Activated naive CD4-positive, alpha-beta T cell treated with anti-CD3 and anti-CD28 coated beads, Interleukin-2, amount 10 ng/mL, durations not matched to agents 7 days and 5 days (primary cell): Measurements from ENCODE around the gene ZNF410.
"Not testable (repeated sequence)": the region's sequence is repeated elsewhere in the genome, so short reads cannot be mapped to it uniquely, and the experiment has no call there.

Source experiments
- CTCF ChIA-PET: fragments of 350-600 bp; sonication (Branson Sonifier 250); formaldehyde crosslinking; loops from one replicate; lab custom pipeline; 2021; ENCODE audit warnings: antibody characterized with exemption; lab: Charles Lee
- DNase-seq: peaks from one replicate; pipeline ENCODE4 v3.0.0-alpha.2; 2020
- H3K27ac Mint-ChIP-seq: one replicate; pipeline ENCODE4 v1.8.0; 2021; ENCODE audit warnings: mild to moderate bottlenecking, moderate library complexity, mixed read lengths
- H3K27me3 Mint-ChIP-seq: one replicate; pipeline ENCODE4 v1.8.0; 2021; ENCODE audit warnings: mild to moderate bottlenecking, mixed read lengths
- H3K36me3 Mint-ChIP-seq: one replicate; pipeline ENCODE4 v1.8.0; 2021; ENCODE audit warnings: mixed read lengths
- H3K4me1 Mint-ChIP-seq: one replicate; pipeline ENCODE4 v1.8.0; 2021; ENCODE audit warnings: mixed read lengths
- H3K4me3 Mint-ChIP-seq: one replicate; pipeline ENCODE4 v1.8.0; 2021; ENCODE audit warnings: mild to moderate bottlenecking, moderate library complexity, mixed read lengths
- H3K9me3 Mint-ChIP-seq: one replicate; pipeline ENCODE4 v1.8.0; 2021; ENCODE audit warnings: mixed read lengths

Gene ZNF410, protein sequence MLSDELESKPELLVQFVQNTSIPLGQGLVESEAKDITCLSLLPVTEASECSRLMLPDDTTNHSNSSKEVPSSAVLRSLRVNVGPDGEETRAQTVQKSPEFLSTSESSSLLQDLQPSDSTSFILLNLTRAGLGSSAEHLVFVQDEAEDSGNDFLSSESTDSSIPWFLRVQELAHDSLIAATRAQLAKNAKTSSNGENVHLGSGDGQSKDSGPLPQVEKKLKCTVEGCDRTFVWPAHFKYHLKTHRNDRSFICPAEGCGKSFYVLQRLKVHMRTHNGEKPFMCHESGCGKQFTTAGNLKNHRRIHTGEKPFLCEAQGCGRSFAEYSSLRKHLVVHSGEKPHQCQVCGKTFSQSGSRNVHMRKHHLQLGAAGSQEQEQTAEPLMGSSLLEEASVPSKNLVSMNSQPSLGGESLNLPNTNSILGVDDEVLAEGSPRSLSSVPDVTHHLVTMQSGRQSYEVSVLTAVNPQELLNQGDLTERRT

GRCh38 chr14:73886449-73887317 lies at the start of gene ZNF410:
Gene ZNF410, plus strand, starts transcription at chr14:73886859. Its CDS starts 5,317 bp downstream, at chr14:73892176.
- CTCF ChIA-PET: no interaction called here
- DNase-seq: peak; percentile 90
- peaks cover 10% of the 10 kb centered on the region for H3K36me3 Mint-ChIP-seq
- H3K4me3 Mint-ChIP-seq: peak within 1 kb of the TSS; percentile 98
- H3K27me3 Mint-ChIP-seq: no peaks in the 10 kb centered on the region
- H3K4me1 Mint-ChIP-seq: peaks cover 50% of the 10 kb centered on the region
- peak within 1 kb of the TSS; percentile 97 for H3K27ac Mint-ChIP-seq
- no peaks in the 10 kb centered on the region for H3K9me3 Mint-ChIP-seq

GRCh38 chr14:73838293-73839034 lies 48.2 kb upstream of the ZNF410 start:
- H3K4me1 Mint-ChIP-seq, H3K9me3 Mint-ChIP-seq, H3K27me3 Mint-ChIP-seq, H3K27ac Mint-ChIP-seq, H3K36me3 Mint-ChIP-seq, DNase-seq, H3K4me3 Mint-ChIP-seq: not testable (repeated sequence)
- CTCF ChIA-PET: interaction anchor here (1.1 kb wide), 1 partner anchor 110 kb away, joined by 4 read pairs; no protein-coding TSS in a partner anchor

GRCh38 chr14:73842201-73842600 lies 44.5 kb upstream of the ZNF410 start:
- Mint-ChIP-seq H3K4me3 (no peak overlapping the region), H3K27ac (no peak overlapping the region), H3K36me3 (no peaks in the 10 kb centered on the region), H3K9me3 (no peaks in the 10 kb centered on the region), H3K4me1 (no peaks in the 10 kb centered on the region), H3K27me3 (peaks cover 18% of the 10 kb centered on the region)
- no peak for DNase-seq
- CTCF ChIA-PET: no interaction called here

DNA sequence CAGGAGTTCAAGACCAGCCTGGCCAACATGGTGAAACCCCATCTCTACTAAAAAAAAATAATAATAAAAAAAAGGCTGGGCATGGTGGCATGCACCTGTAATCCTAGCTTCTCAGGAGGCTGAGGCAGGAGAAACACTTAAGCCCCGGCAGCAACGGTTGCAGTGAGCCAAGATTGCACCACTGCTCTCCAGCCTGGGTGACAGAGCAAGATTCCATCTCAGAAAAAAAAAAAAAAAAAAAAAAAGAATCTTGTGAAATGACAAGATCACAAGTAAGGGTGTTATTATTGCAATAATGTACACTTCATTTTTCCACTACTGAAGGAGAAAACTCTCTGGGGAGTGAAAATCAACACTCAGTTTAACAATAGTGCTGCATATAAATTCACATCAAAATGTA lies 43.8 kb upstream of the ZNF410 start:
- CTCF ChIA-PET: no interaction called here
- H3K4me3 Mint-ChIP-seq: no peak overlapping the region
- H3K27ac Mint-ChIP-seq: no peak overlapping the region
- H3K36me3 Mint-ChIP-seq: no peaks in the 10 kb centered on the region
- no peak for DNase-seq
- no peaks in the 10 kb centered on the region for H3K4me1 Mint-ChIP-seq
- H3K27me3 Mint-ChIP-seq: peaks cover 20% of the 10 kb centered on the region
- no peaks in the 10 kb centered on the region for H3K9me3 Mint-ChIP-seq

GRCh38 chr14:73843296-73843695 lies 43.4 kb upstream of the ZNF410 start:
- CTCF ChIA-PET: interaction anchor here (1.4 kb wide), 1 partner anchor 115 kb away, joined by 3 read pairs; no protein-coding TSS in a partner anchor
- Mint-ChIP-seq H3K4me1 (no peaks in the 10 kb centered on the region), H3K4me3 (no peak overlapping the region), H3K36me3 (no peaks in the 10 kb centered on the region), H3K9me3 (no peaks in the 10 kb centered on the region), H3K27ac (no peak overlapping the region), H3K27me3 (peaks cover 20% of the 10 kb centered on the region)
- no peak for DNase-seq

DNA sequence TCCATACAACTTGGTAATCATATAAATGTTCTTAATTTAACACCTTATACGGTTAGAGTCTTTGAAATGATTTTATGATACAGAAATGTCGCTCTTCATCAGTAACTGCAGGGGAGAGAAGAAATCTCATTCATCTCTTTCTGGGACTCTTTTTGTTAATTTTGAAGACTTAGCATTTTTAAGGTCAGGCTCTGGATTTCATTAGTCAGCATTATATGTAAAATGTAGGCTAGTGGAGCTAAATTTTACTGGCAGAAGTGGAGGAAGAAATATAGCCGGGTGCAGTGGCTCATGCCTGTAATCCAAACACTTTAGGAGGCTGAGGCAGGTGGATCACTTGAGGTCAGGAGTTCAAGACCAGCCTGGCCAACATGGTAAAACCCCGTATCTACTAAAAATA lies 39.7 kb upstream of the ZNF410 start:
- no peak overlapping the region for H3K27ac Mint-ChIP-seq
- no peaks in the 10 kb centered on the region for H3K36me3 Mint-ChIP-seq
- peaks cover 31% of the 10 kb centered on the region for H3K27me3 Mint-ChIP-seq
- no peaks in the 10 kb centered on the region for H3K9me3 Mint-ChIP-seq
- CTCF ChIA-PET: no interaction called here
- H3K4me1 Mint-ChIP-seq: peaks cover 10% of the 10 kb centered on the region
- no peak overlapping the region for H3K4me3 Mint-ChIP-seq
- DNase-seq: no peak

DNA sequence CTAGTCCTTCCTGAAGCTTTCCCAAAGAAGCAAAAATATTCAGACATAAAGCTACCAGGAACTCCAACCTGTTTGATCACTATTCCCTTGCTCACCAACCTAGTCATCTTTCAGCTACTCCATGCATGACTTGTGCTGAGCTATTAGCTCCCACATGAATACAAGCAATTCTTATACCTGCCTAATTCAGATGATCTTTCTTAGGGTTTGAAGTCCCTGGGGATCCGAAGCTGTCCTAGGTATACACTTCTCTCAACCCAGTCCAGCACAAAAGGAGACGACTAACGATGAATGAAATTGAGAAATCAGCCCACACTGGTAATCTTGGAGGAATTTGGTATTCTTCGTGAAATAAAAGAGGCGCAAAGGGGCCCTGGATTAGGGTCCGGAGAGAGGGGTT lies 35.7 kb upstream of the ZNF410 start:
- peaks cover 24% of the 10 kb centered on the region for H3K4me1 Mint-ChIP-seq

DNA sequence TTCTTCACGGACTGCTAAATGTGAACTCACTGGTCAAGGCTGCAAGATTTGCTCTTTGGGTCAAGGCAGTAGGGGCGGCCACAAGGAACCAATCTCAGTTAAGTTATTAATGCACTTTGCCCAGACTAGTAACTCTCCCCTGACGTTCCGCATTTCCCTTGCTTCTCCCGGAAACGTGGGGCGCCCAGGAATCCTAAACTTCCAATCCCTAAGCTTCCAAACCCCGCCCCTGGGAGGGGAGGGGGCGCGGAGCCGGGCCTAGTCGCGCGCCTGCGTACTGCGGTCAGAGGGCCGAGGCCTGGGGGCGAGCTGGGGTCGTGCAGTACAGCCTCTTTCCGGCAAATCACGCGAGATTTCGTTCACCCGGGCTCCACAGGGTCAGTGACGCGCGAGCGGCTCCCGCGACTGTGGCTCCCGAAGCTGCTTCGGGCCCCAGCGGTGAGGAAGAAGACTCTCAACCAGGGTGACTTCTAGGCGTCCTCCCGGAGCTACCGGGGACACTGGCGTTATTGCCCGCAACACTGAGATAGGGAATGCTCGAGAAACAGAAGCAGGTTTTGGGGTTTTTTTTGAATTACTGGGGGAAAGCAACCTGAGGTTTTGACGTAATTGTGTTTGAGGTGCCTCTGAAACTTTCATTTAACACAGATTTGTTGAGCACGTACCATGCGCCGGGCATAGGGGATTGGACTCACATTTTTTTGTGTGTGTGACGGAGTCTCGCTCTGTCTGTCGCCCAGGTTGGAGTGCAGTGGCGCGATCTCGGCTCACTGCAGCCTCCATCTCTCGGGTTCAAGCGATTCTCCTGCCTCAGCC lies 34.9 kb upstream of the ZNF410 start, which contains the start of gene PTGR2:
PTGR2 (plus strand) TSS at position 265 of the 816 bp plus-strand sequence. CDS start 7,032 bp downstream, outside the sequence.
- DNase-seq: peak; percentile 94
- H3K36me3 Mint-ChIP-seq: peaks cover 3% of the 10 kb centered on the region
- H3K27ac Mint-ChIP-seq: peak within 1 kb of the TSS; percentile 92
- CTCF ChIA-PET: interaction anchor here (0.7 to 2.0 kb wide), 7 partner anchors 15 to 123 kb away, joined by 3 to 11 read pairs (median 4); no protein-coding TSS in a partner anchor
- no peaks in the 10 kb centered on the region for H3K9me3 Mint-ChIP-seq
- H3K4me1 Mint-ChIP-seq: peaks cover 24% of the 10 kb centered on the region
- H3K27me3 Mint-ChIP-seq: peaks cover 18% of the 10 kb centered on the region
- peak within 1 kb of the TSS; percentile 83 for H3K4me3 Mint-ChIP-seq

More for the DNA sequence above, 35.7 kb upstream of the ZNF410 start:
- H3K9me3 Mint-ChIP-seq: no peaks in the 10 kb centered on the region
- CTCF ChIA-PET: interaction anchor here (0.8 to 1.9 kb wide), 5 partner anchors 16 to 96 kb away, joined by 3 to 5 read pairs (median 3); no protein-coding TSS in a partner anchor
- DNase-seq: no peak
- peak overlapping the region; percentile 35 for H3K27ac Mint-ChIP-seq
- H3K27me3 Mint-ChIP-seq: peaks cover 24% of the 10 kb centered on the region
- H3K36me3 Mint-ChIP-seq: peaks cover 3% of the 10 kb centered on the region
- H3K4me3 Mint-ChIP-seq: peak overlapping the region; percentile 83

GRCh38 chr14:73859145-73859544 lies 27.5 kb upstream of the ZNF410 start:
- Mint-ChIP-seq H3K4me1 (no peaks in the 10 kb centered on the region), H3K9me3 (no peaks in the 10 kb centered on the region), H3K27ac (no peak overlapping the region), H3K36me3 (no peaks in the 10 kb centered on the region), H3K4me3 (no peak overlapping the region), H3K27me3 (no peaks in the 10 kb centered on the region)
- CTCF ChIA-PET: no interaction called here
- DNase-seq: no peak

GRCh38 chr14:73861073-73861472 lies 25.6 kb upstream of the ZNF410 start:
- no peaks in the 10 kb centered on the region for H3K9me3 Mint-ChIP-seq
- H3K4me1 Mint-ChIP-seq: no peaks in the 10 kb centered on the region
- CTCF ChIA-PET: no interaction called here
- H3K27me3 Mint-ChIP-seq: no peaks in the 10 kb centered on the region
- no peak overlapping the region for H3K4me3 Mint-ChIP-seq
- no peak for DNase-seq
- H3K36me3 Mint-ChIP-seq: no peaks in the 10 kb centered on the region
- H3K27ac Mint-ChIP-seq: no peak overlapping the region

DNA sequence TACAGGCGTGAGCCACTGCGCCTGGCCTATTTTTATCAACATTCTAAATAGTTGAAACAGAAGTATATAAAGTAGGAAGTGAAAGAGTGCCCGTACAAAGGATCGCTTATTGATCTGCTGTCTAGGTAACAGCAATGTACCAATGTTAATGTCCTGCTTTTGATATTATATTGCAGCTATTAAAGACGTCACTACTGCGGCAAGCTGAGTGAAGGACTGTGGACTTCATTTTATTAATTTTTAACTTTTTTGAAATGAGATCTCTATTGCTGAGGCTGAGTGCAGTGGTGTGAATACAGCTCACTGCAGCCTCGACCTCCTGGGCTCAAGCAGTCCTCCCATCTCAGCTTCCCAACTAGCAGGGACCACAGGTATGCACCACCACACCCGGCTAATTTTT lies 24.2 kb upstream of the ZNF410 start:
- DNase-seq: no peak
- CTCF ChIA-PET: no interaction called here
- Mint-ChIP-seq H3K27me3 (no peaks in the 10 kb centered on the region), H3K9me3 (no peaks in the 10 kb centered on the region), H3K4me3 (no peak overlapping the region), H3K4me1 (no peaks in the 10 kb centered on the region), H3K27ac (no peak overlapping the region), H3K36me3 (no peaks in the 10 kb centered on the region)

DNA sequence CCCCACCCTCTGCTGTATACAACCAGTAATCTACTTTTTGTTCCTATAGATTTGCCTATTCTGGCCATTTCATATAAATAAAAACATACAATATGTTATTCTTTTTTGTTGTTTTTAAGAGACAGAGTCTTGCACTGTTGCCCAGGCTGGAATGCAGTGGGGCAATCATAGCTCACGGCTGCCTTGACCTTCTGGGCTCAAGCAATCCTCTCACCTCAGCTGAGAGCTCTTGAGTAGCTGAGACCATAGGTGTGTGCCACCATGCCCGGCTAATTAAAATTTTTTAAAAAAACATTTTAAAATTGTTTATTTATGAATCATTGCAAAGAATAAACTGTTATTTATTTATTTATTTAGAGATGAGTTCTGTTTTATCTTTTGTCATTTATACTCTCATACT lies 23.4 kb upstream of the ZNF410 start:
- Mint-ChIP-seq H3K4me3 (no peak overlapping the region), H3K9me3 (no peaks in the 10 kb centered on the region), H3K27me3 (no peaks in the 10 kb centered on the region), H3K4me1 (no peaks in the 10 kb centered on the region), H3K36me3 (no peaks in the 10 kb centered on the region), H3K27ac (no peak overlapping the region)
- no peak for DNase-seq
- CTCF ChIA-PET: no interaction called here

DNA sequence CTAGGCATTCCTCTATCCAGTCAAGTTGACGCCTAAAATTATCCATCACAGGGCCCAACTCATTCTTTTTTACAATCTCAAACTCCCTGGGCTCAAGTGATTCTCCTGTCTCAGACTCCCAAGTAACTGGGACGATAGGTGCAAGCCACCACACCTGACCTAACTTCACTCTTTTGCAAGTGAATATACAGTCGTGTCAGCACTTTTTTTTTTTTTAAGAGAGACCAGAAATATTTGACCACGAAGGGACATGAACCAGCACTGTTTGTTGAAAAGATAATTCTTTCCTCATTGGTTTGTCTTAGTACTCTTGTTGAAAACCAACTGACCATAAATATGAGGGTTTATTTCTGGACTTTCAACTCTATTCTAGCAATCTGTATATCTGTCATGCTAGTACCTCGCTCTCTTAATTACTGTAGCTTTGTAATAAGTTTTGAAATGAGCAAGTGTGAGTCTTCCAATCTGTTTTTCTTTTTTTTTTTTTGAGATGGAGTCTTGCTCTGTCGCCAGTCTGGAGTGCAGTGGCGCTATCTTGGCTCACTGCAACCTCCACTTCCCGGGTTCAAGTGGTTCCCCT lies 21.0 kb upstream of the ZNF410 start:
- CTCF ChIA-PET: interaction anchor here (0.6 to 0.9 kb wide), 2 partner anchors 37 to 166 kb away, joined by 3 to 4 read pairs; no protein-coding TSS in a partner anchor
- H3K9me3 Mint-ChIP-seq: no peaks in the 10 kb centered on the region
- no peak for DNase-seq
- H3K4me1 Mint-ChIP-seq: no peaks in the 10 kb centered on the region
- H3K27ac Mint-ChIP-seq: no peak overlapping the region
- no peak overlapping the region for H3K4me3 Mint-ChIP-seq
- no peaks in the 10 kb centered on the region for H3K27me3 Mint-ChIP-seq
- no peaks in the 10 kb centered on the region for H3K36me3 Mint-ChIP-seq
